ENCODE results near the gene IL4R. TPM values are rescaled to one million over a fixed set of nuclear protein-coding genes. Genes with fewer than 3 reads are reported as not detected.
A peak's percentile ranks its signal among the peaks of the same experiment; 100 is the strongest.

The IL4R gene
- total RNA-seq, 1 experiment from 2014 or later: 28.6 TPM

DNA sequence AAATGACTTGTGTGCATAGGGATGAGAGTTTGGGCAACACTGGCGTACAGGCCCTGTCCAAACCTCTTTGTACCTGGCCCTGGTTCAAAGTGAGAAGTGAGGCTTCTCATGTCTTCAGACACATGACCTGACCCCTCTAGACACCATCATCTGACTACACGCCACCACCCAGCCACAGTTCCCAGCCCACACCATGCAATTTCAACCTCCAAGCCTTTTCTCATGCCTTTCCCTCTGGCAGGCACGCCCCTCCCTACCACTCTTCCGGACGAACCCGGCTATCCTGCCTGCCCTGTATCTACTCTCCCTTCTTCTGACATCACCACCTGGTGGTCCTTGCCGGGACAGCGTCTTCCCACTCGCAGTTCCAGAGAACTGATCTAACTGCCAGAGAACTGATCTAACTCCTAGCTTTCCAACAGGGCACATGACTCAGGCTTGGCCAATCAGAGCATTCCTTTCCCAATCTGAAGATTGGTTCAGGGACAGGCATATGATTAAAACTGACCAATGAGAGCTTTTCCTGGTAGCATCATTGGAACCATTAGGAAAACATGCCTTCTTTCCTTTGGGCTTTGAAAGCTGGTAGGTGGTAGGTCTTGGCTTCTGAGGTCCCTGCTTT, 61.1 kb downstream of the IL4R start:
- Histone ChIP-seq H4K8ac (replicated peaks; ENCODE audit: insufficient read length, low read depth, low read length) (no peak overlapping the region), H3K18ac (ENCODE audit: insufficient read length, low read depth, low read length) (no peak overlapping the region), H3K4me1 (ENCODE audit: insufficient read depth, low read length) (no peaks in the 10 kb centered on the region), H2AK5ac (ENCODE audit: insufficient read length, low read length) (no peak overlapping the region), H4K20me1 (ENCODE audit: control insufficient read depth, insufficient read depth, insufficient read length) (no peaks in the 10 kb centered on the region), H2BK120ac (ENCODE audit: low read depth, low read length, poor library complexity, severe bottlenecking) (no peak overlapping the region), H2BK20ac (ENCODE audit: low read depth, low read length, poor library complexity, severe bottlenecking) (no peak overlapping the region), H3K23ac (ENCODE audit: insufficient read length, low read depth, low read length) (no peak overlapping the region), H2BK12ac (ENCODE audit: insufficient read length, low read depth, low read length) (no peak overlapping the region), H3K9me3 (ENCODE audit: control insufficient read depth, low read depth, low read length) (no peaks in the 10 kb centered on the region), H4K91ac (ENCODE audit: insufficient read length, low read depth, low read length) (no peak overlapping the region), H3K56ac (ENCODE audit: insufficient read length, low read depth, low read length) (no peak overlapping the region), H2BK15ac (ENCODE audit: low read depth, low read length) (no peak overlapping the region), H3K79me1 (ENCODE audit: insufficient read depth, low read depth, low read length, poor library complexity, severe bottlenecking) (no peaks in the 10 kb centered on the region), H2AFZ (ENCODE audit: low read length) (no peak overlapping the region), H3K9ac (ENCODE audit: extremely low read depth, insufficient read length, low read length) (no peak overlapping the region), H3K27ac (ENCODE audit: insufficient read length, low read depth, low read length) (no peak overlapping the region), H2BK5ac (ENCODE audit: insufficient read length, low read length) (no peak overlapping the region), H3K27me3 (ENCODE audit: insufficient read depth, low read length) (no peaks in the 10 kb centered on the region), H3K79me2 (ENCODE audit: insufficient read depth, low read length) (no peaks in the 10 kb centered on the region), H4K5ac (ENCODE audit: insufficient read length, low read depth, low read length) (no peak overlapping the region), H3K4me2 (ENCODE audit: insufficient read depth, insufficient read length, low read length) (no peak overlapping the region), H3K23me2 (ENCODE audit: insufficient read length, low read depth, low read length, poor library complexity, severe bottlenecking) (no peaks in the 10 kb centered on the region), H3T11ph (ENCODE audit: low read length) (no peak overlapping the region), H3K4ac (ENCODE audit: low read depth, low read length) (no peak overlapping the region), H3K14ac (ENCODE audit: insufficient read depth, low read length) (no peak overlapping the region)
- peak; percentile 79 for TF ChIP-seq CTCF (conservative IDR thresholded peaks at IDR 0.05)
- DNase-seq: peak; percentile 97
- no CpG with 5 or more reads among the region's 9 CpGs for WGBS (ENCODE audit: extremely low coverage, insufficient read length, low lambda C conversion rate)
- peaks cover 0 to 3% of the 10 kb centered on the region in 2 experiments; a peak in 1 of 4 replicates for H3K4me1 Mint-ChIP-seq
- H3K4me3 Mint-ChIP-seq: no peak overlapping the region
- no peaks in the 10 kb centered on the region; the same call in none of the 2 replicates for H3K27me3 Mint-ChIP-seq (ENCODE audit: low read depth)
- no peak overlapping the region for H3K27ac Mint-ChIP-seq
- H3K9me3 Mint-ChIP-seq: 0 out of 5 replicates have a peak, but pooled peaks cover 0 to under 1% of the 10 kb centered on the region in 2 experiments
- no peaks in the 10 kb centered on the region for H3K36me3 Mint-ChIP-seq (ENCODE audit: insufficient read depth in 1 of 3, low read depth in 3 of 3)
